GM12801 (cell line): ENCODE data around the gene SEMA3A.

Source experiments
- TF ChIP-seq, protein P1 (sequence below): IDR thresholded peaks from one replicate; pipeline ENCODE4 v1.5.1; 2011; ENCODE audit warnings: control low read depth; ENCODE audit not compliant: insufficient read length; ENCODE audit errors: extremely low read depth

SEMA3A gene

DNA sequence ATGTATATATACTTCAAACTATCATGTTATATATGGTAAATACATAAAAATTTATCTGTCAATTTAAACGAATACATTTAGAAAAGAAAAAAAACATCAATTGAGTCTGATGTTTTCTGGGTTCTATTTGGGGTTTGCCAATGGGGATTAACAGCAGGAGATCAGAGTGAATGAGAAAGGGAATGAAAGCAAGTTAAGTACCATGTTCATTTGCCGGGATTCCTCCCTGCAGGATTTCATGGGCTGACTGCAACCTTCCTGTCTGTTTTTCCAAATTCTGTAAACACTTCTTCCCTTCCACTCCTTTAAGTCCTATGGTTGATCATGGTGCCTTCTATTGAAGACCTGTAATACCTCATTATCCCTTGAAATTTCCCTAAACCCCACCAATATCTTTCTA is 33.9 kb upstream of the SEMA3A start:
- TF ChIP-seq, protein P1, sequence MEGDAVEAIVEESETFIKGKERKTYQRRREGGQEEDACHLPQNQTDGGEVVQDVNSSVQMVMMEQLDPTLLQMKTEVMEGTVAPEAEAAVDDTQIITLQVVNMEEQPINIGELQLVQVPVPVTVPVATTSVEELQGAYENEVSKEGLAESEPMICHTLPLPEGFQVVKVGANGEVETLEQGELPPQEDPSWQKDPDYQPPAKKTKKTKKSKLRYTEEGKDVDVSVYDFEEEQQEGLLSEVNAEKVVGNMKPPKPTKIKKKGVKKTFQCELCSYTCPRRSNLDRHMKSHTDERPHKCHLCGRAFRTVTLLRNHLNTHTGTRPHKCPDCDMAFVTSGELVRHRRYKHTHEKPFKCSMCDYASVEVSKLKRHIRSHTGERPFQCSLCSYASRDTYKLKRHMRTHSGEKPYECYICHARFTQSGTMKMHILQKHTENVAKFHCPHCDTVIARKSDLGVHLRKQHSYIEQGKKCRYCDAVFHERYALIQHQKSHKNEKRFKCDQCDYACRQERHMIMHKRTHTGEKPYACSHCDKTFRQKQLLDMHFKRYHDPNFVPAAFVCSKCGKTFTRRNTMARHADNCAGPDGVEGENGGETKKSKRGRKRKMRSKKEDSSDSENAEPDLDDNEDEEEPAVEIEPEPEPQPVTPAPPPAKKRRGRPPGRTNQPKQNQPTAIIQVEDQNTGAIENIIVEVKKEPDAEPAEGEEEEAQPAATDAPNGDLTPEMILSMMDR = no peak

DNA sequence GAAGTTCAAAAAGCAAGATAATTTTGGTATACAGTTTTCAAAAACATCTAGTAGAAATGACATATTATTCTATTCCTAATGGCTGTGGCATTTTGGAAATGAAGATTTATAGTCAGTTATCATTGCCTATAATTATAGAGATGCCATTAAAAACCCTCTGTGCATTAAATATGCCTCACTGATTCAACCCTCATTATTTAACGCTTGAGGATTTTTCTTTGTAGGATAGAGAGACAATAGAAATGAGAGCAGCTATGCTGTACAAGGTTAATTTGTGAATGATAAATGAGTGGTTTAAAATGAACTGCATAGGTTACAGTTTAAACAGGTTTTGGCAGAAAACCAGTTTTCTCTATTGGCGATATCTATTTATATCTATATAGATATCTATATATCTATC is 32.2 kb upstream of the SEMA3A start:
- TF ChIP-seq, protein P1 = no peak

DNA sequence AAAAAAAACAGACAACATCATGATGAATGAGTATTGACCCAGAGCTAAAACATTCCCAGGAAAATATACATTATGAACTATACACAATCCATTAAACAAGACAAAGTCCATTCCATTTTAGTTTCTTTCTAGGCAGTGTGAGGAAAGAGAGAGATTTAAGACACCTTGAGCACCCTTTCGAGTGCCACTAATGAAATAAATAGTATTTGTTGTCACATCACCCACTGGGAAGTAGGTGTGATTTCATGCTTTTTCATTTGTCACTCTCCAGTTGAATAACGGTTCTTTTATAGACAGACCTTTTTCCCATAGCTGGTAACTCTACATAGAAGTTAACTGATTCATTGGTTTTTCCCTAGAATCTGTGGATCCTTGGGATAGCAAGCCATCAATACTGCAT is 29.9 kb upstream of the SEMA3A start:
- TF ChIP-seq, protein P1 = no peak

DNA sequence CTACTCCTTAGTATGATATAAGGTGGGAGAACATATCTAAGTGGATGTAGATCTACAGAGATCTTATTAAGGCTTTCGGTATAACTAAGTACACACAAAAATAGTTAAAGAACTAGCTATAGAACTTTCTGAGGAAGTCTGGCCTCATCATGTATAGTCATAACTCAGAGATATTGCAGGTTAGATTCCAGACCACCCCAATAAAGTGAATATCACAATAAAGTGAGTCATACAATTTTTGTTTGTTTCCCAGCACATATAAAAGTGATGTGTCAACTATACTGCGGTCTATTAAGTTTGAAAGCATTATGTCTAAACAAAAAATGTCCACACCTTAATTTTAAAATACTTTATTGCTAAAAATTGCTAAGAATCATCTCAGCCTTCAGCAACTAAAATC is 24.7 kb upstream of the SEMA3A start:
- TF ChIP-seq, protein P1 = no peak

DNA sequence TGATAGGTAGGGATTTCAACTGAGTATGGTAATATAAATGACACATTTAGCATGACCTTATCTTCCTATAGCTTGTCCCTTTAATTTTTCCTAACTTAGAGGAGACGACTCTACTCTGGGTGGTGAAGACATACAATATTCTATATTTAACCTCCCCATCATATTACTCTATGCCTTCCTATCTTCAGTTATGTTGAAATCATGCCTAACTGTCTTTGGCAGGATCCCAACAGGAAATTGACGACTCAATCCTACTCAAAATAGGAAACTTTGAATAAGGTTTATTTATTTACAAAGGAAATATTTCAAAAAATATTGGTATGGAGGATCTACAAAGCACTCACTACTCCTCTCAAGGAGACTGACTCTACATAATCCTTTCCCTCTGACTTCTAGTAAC is 24.1 kb upstream of the SEMA3A start:
- TF ChIP-seq, protein P1 = no peak

DNA sequence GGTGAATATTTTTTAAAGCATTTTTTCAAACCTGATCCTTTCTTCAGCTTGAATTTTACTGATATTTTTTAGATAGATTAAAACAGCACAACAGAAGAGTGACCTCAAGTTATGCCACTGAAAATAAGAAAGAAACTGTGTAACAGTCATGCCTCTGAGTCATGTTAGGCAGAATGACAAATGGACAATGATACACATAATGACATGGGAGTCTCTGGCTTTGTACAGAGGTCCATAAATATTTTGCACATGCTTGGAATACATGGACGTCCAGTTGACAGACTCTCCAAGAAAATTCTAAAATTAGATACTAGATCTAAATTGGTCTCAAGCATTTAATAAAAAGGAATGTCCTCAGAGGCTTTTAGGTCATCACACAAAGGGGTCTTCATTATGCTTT is 21.9 kb upstream of the SEMA3A start:
- TF ChIP-seq, protein P1 = no peak

DNA sequence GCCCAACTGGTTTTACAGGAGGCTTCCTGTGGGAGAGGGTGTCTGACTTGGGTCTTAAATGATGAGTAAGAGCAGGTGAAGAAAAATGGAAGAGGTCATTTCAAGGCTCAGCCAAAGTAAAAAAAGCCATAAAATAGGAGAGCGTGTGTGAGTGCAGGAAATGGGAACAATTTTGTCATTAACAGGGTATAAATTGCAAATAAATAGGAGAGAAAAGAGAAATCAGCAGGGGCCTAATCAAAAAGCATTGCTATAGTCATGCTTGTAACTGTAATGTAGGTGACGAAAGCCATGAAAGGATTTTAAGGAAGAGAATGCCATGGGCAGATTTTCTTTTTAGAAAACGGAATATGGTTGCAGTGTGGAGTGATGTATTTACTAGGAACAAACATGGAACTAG is 15.7 kb upstream of the SEMA3A start:
- TF ChIP-seq, protein P1 = no peak

DNA sequence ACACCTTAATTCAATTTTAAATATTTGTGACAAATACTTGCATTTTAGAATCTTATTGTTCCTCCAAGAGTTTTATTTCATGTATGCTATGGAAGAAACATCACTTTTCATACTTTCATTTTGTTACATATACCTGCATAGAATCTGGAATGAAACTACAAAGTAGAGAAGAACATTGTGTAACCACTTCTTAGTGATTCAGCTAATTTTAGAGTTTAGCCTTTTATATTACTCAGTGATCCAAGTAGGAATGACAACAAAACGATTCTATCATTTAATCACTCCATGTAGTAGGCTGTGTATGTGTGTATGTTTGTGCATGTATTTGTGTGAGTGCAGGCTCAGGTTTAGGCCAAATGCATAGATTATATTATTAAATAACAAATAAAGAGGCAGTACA is 14.4 kb upstream of the SEMA3A start:
- TF ChIP-seq, protein P1 = no peak
